Neural cell (in vitro differentiated cells): ENCODE data around the gene TTYH3. TPM values are rescaled to one million over a fixed set of nuclear protein-coding genes. Genes with fewer than 3 reads are reported as not detected.

Experiments used
- H2AFZ ChIP-seq: fragments of 200-600, 300-800 bp; sonication (generic), shearing (Covaris generic); 2 replicates; pipeline ENCODE4 v1.6.0; 2014; ENCODE audit warnings: low read depth, mild to moderate bottlenecking, antibody characterized with exemption, low read length, moderate library complexity
- H3F3A ChIP-seq: fragments of 200-600 bp; shearing (Covaris generic); 2 replicates; pipeline ENCODE4 v1.6.1; 2016; ENCODE audit warnings: mild to moderate bottlenecking, moderate library complexity, mixed read lengths, antibody characterized with exemption, low read length; ENCODE audit not compliant: insufficient read depth, poor library complexity, severe bottlenecking
- H3K27ac ChIP-seq: fragments of 200-600, 300-800 bp; sonication (generic), shearing (Covaris generic); 2 replicates; pipeline ENCODE4 v1.5.1; 2014; ENCODE audit warnings: mild to moderate bottlenecking, low read length, moderate library complexity
- H3K27me3 ChIP-seq: fragments of 300-800, 200-600 bp; sonication (generic), shearing (Covaris generic); 2 replicates; pipeline ENCODE4 v1.6.0; 2014; ENCODE audit warnings: mild to moderate bottlenecking, low read depth, low read length, moderate library complexity; ENCODE audit not compliant: insufficient read depth
- H3K36me3 ChIP-seq: fragments of 300-800, 200-600 bp; sonication (generic), shearing (Covaris generic); 2 replicates; pipeline ENCODE4 v1.5.1; 2014; ENCODE audit warnings: mild to moderate bottlenecking, antibody characterized with exemption, low read length, moderate library complexity; ENCODE audit not compliant: insufficient read depth
- H3K4me2 ChIP-seq: fragments of 300-800, 200-600 bp; sonication (generic), shearing (Covaris generic); 2 replicates; pipeline ENCODE4 v1.6.0; 2014; ENCODE audit warnings: mild to moderate bottlenecking, low read length
- H3K4me3 ChIP-seq: fragments of 300-800, 200-600 bp; sonication (generic), shearing (Covaris generic); 2 replicates; pipeline ENCODE4 v1.5.1; 2014; ENCODE audit warnings: mild to moderate bottlenecking, low read length, moderate library complexity
- H3K79me2 ChIP-seq: fragments of 200-600 bp; shearing (Covaris generic); replicated peaks from 2 replicates; pipeline ENCODE4 v1.6.0; 2014; ENCODE audit warnings: mild to moderate bottlenecking, low read length, moderate library complexity; ENCODE audit not compliant: insufficient read depth
- H3K9ac ChIP-seq: fragments of 300-800, 200-600 bp; sonication (generic), shearing (Covaris generic); 2 replicates; pipeline ENCODE4 v1.6.1; 2016; ENCODE audit warnings: mild to moderate bottlenecking, low read length, mixed read lengths
- H3K9me2 ChIP-seq: fragments of 200-600 bp; shearing (Covaris generic); 2 replicates; pipeline ENCODE4 v1.6.1; 2016; ENCODE audit warnings: mild to moderate bottlenecking, low read length, mixed read lengths; ENCODE audit not compliant: insufficient read depth
- H3K9me3 ChIP-seq: fragments of 200-600, 300-800 bp; sonication (generic), shearing (Covaris generic); 2 replicates; pipeline ENCODE4 v1.6.1; 2016; ENCODE audit warnings: mild to moderate bottlenecking, mixed run types, low read length, moderate library complexity, mixed read lengths
- H4K20me1 ChIP-seq: fragments of 200-600 bp; shearing (Covaris generic); 2 replicates; pipeline ENCODE4 v1.6.1; 2016; ENCODE audit warnings: mild to moderate bottlenecking, mixed run types; ENCODE audit not compliant: insufficient read depth
- CTCF ChIP-seq: fragments of 450-650 bp; IDR thresholded peaks from 2 replicates; pipeline ENCODE4 v1.5.1; 2014; ENCODE audit warnings: antibody characterized with exemption, mild to moderate bottlenecking, moderate library complexity; ENCODE audit not compliant: poor library complexity, severe bottlenecking
- EP300 ChIP-seq: fragments of 450-650 bp; conservative IDR thresholded peaks from 2 replicates; pipeline ENCODE4 v1.6.1; 2014; ENCODE audit warnings: antibody characterized with exemption, mild to moderate bottlenecking, moderate library complexity; ENCODE audit not compliant: poor library complexity, severe bottlenecking
- EZH2 ChIP-seq: fragments of 200-600, 300-800 bp; shearing (Covaris generic), sonication (generic); IDR thresholded peaks from 2 replicates; pipeline ENCODE4 v1.6.1; 2014; ENCODE audit warnings: antibody characterized with exemption, low read length, borderline replicate concordance, mild to moderate bottlenecking; ENCODE audit not compliant: insufficient read depth, poor library complexity, severe bottlenecking
- MXI1 ChIP-seq: fragments of 450-650 bp; conservative IDR thresholded peaks from 2 replicates; pipeline ENCODE4 v1.6.1; 2014; ENCODE audit warnings: antibody characterized with exemption, mild to moderate bottlenecking; ENCODE audit not compliant: poor library complexity, severe bottlenecking
- POLR2AphosphoS5 ChIP-seq: IDR thresholded peaks from 2 replicates; pipeline ENCODE4 v1.6.1; 2012
- RAD21 ChIP-seq: fragments of 450-650 bp; conservative IDR thresholded peaks from 2 replicates; pipeline ENCODE4 v1.6.1; 2014; ENCODE audit warnings: antibody characterized with exemption, mild to moderate bottlenecking, moderate library complexity
- REST ChIP-seq: IDR thresholded peaks from 2 replicates; pipeline ENCODE4 v1.6.1; 2012; ENCODE audit warnings: borderline replicate concordance
- SMC3 ChIP-seq: fragments of 450-650 bp; conservative IDR thresholded peaks from 2 replicates; pipeline ENCODE4 v1.6.1; 2014; ENCODE audit warnings: antibody characterized with exemption, mild to moderate bottlenecking, moderate library complexity; ENCODE audit not compliant: poor library complexity
- TAF1 ChIP-seq: IDR thresholded peaks from 2 replicates; pipeline ENCODE4 v1.6.1; 2012; ENCODE audit warnings: low read depth
- polyA plus RNA-seq: library from polyadenylated mRNA; depleted of rRNA; stranded (reverse); fragments of >200 nt; gene quantifications from 2 replicates; pipeline ENCODE4 v1.2.3, GENCODE V29; 2014

Gene TTYH3
- polyA plus RNA-seq, 1 donor from 2014 or later: 17.0 TPM

- no peaks in the 10 kb centered on the region for H3K36me3 ChIP-seq
Observed at GRCh38 chr7:2610898-2611297, 20.9 kb upstream of the TTYH3 start.

GRCh38 chr7:2611401-2611800 is 20.4 kb upstream of the TTYH3 start:
- Histone ChIP-seq H3K4me2 (no peak overlapping the region), H3K27ac (no peak overlapping the region), H3K9me3 (no peaks in the 10 kb centered on the region), H4K20me1 (no peaks in the 10 kb centered on the region), H3K9me2 (no peaks in the 10 kb centered on the region), H3K27me3 (no peaks in the 10 kb centered on the region), H3K79me2 (no peaks in the 10 kb centered on the region), H3K36me3 (no peaks in the 10 kb centered on the region), H2AFZ (no peak overlapping the region), H3F3A (no peaks in the 10 kb centered on the region), H3K9ac (no peak overlapping the region), H3K4me3 (no peak overlapping the region)
- TF ChIP-seq TAF1: no peak

More at GRCh38 chr7:2610898-2611297, 20.9 kb upstream of the TTYH3 start:
- H3K9ac ChIP-seq: no peak overlapping the region
- H3K27me3 ChIP-seq: no peaks in the 10 kb centered on the region
- no peaks in the 10 kb centered on the region for H3K9me2 ChIP-seq
- no peaks in the 10 kb centered on the region for H3F3A ChIP-seq
- H3K4me2 ChIP-seq: no peak overlapping the region
- no peak overlapping the region for H2AFZ ChIP-seq
- H4K20me1 ChIP-seq: no peaks in the 10 kb centered on the region
- no peak overlapping the region for H3K27ac ChIP-seq
- no peaks in the 10 kb centered on the region for H3K9me3 ChIP-seq
- H3K79me2 ChIP-seq: no peaks in the 10 kb centered on the region
- H3K4me3 ChIP-seq: no peak overlapping the region
- TF ChIP-seq SMC3 (no peak), REST (no peak), CTCF (no peak), RAD21 (no peak), TAF1 (no peak), POLR2AphosphoS5 (no peak), MXI1 (no peak), EZH2 (no peak), EP300 (no peak)

- Histone ChIP-seq H3F3A (no peaks in the 10 kb centered on the region), H3K27ac (no peak overlapping the region), H3K27me3 (no peaks in the 10 kb centered on the region), H3K4me2 (no peak overlapping the region), H3K4me3 (no peak overlapping the region), H3K9me2 (no peaks in the 10 kb centered on the region), H4K20me1 (no peaks in the 10 kb centered on the region), H3K9me3 (no peaks in the 10 kb centered on the region), H2AFZ (no peak overlapping the region), H3K79me2 (no peaks in the 10 kb centered on the region), H3K36me3 (no peaks in the 10 kb centered on the region), H3K9ac (no peak overlapping the region)
- TF ChIP-seq EP300 (no peak), MXI1 (no peak), POLR2AphosphoS5 (no peak), SMC3 (no peak), EZH2 (no peak), CTCF (no peak), TAF1 (no peak), REST (no peak), RAD21 (no peak)
Observed at GRCh38 chr7:2611922-2612321, 19.9 kb upstream of the TTYH3 start.
